ENCODE results near the gene ZNF263. TPM values are rescaled to one million over a fixed set of nuclear protein-coding genes. Genes with fewer than 3 reads are reported as not detected.

ZNF263 gene
- polyA plus RNA-seq, 1 of the 3 experiments (the other 2 are of a cell fraction): 13.7 TPM

GRCh38 chr16:3246002-3246401, 37.3 kb upstream of the ZNF263 start (continued):
- TF ChIP-seq USF1 (IDR thresholded peaks at IDR 0.05; ENCODE audit: borderline replicate concordance, low read depth) (no peak), POLR2AphosphoS5 (IDR thresholded peaks at IDR 0.05; ENCODE audit: low read depth, low read length) (no peak), SIN3A (IDR thresholded peaks at IDR 0.05; ENCODE audit: borderline replicate concordance, low read depth, low read length) (no peak), CHD2 (IDR thresholded peaks at IDR 0.05; ENCODE audit: low read length, partially characterized antibody) (no peak)

DNA sequence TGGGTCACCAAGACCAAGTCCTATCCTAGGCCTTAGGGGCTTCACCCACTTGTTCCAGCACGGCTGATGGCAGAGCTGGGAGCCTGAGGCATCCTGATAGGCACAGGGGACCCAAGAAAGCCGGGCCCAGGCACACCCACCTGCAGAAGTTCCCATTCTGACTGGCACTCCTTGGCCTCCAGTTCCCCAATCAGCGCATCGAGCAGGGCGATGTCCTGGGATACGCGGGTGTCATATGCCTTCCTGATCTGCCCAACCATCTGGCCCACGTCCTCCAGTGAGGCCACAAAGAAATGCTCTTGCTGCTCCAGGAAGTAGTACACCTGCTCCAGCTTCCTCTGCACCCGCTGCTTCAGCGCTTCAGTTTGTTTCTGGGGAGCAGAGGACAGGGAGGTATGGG, 36.4 kb upstream of the ZNF263 start:
- H3K9me3 ChIP-seq: no peaks in the 10 kb centered on the region
- no peak overlapping the region for H3K4me3 ChIP-seq (ENCODE audit: low read depth in 2 of 2, low read length in 1 of 2)
- H3K36me3 ChIP-seq (replicated peaks in 1 of 2; ENCODE audit: control insufficient read depth in 1 of 2, insufficient read depth in 2 of 2, low read length in 1 of 2): no peaks in the 10 kb centered on the region
- H3K79me2 ChIP-seq (ENCODE audit: insufficient read depth): no peaks in the 10 kb centered on the region
- no peaks in the 10 kb centered on the region for H3K4me1 ChIP-seq (ENCODE audit: control insufficient read depth in 1 of 2, insufficient read depth in 2 of 2, low read depth in 1 of 2, low read length in 1 of 2)
- TF ChIP-seq JUND (IDR thresholded peaks at IDR 0.05) (no peak), NRF1 (IDR thresholded peaks at IDR 0.05; ENCODE audit: low read depth, low read length) (no peak), IRF3 (IDR thresholded peaks at IDR 0.05; ENCODE audit: low read depth, low read length) (no peak), SIN3A (IDR thresholded peaks at IDR 0.05; ENCODE audit: borderline replicate concordance, low read depth, low read length) (no peak), USF1 (IDR thresholded peaks at IDR 0.05; ENCODE audit: borderline replicate concordance, low read depth) (no peak), POLR2AphosphoS5 (IDR thresholded peaks at IDR 0.05; ENCODE audit: low read depth, low read length) (no peak), TEAD4 (IDR thresholded peaks at IDR 0.05; ENCODE audit: borderline replicate concordance, insufficient read depth) (no peak), ELF1 (IDR thresholded peaks at IDR 0.05) (no peak), TCF12 (IDR thresholded peaks at IDR 0.05) (no peak), FOSL2 (IDR thresholded peaks at IDR 0.05; ENCODE audit: borderline replicate concordance, low read depth) (no peak), NFIC (IDR thresholded peaks at IDR 0.05; ENCODE audit: borderline replicate concordance) (no peak), RCOR1 (IDR thresholded peaks at IDR 0.05; ENCODE audit: low read length) (no peak), PBX3 (IDR thresholded peaks at IDR 0.05) (no peak), CTCF (IDR thresholded peaks at IDR 0.05) (no peak), FOXM1 (IDR thresholded peaks at IDR 0.05; ENCODE audit: low read depth) (no peak), EP300 (IDR thresholded peaks at IDR 0.05; ENCODE audit: borderline replicate concordance in 1 of 2, low read depth in 1 of 2, low read length in 1 of 2) (no peak), YY1 (IDR thresholded peaks at IDR 0.05; ENCODE audit: low read depth) (no peak), TAF1 (IDR thresholded peaks at IDR 0.05; ENCODE audit: borderline replicate concordance, low read depth, low read length) (no peak), REST (IDR thresholded peaks at IDR 0.05; ENCODE audit: low read depth, low read length) (no peak), FOXJ3 (CRISPR knock-in tag; IDR thresholded peaks at IDR 0.05) (no peak)
- peaks cover 54% of the 10 kb centered on the region for H3K27me3 ChIP-seq (ENCODE audit: insufficient read depth)
- no peak overlapping the region for H3K9ac ChIP-seq
- no peaks in the 10 kb centered on the region for H4K20me1 ChIP-seq (ENCODE audit: insufficient read depth)
- POLR2A ChIA-PET: no interaction called here
- CTCF ChIA-PET: interaction anchor here (1.6 kb wide), 1 partner anchor 9 kb away, joined by 5 read pairs; the partner anchor contains the start of gene MEFV
- 20% methylated on average over 1 of the region's 10 CpGs for WGBS (ENCODE audit: low lambda C conversion rate)
- no peak for DNase-seq
- no peak overlapping the region for H2AFZ ChIP-seq (ENCODE audit: low read depth)
- H3K9me2 ChIP-seq: no peaks in the 10 kb centered on the region
- H3K27ac ChIP-seq (ENCODE audit: low read depth in 2 of 2, low read length in 1 of 2): no peak overlapping the region
- no peak overlapping the region for H3K4me2 ChIP-seq
- no peaks in the 10 kb centered on the region for H3F3A ChIP-seq (replicated peaks; ENCODE audit: insufficient read depth)

Measured in SK-N-SH (cell line).